Subcutaneous abdominal adipose tissue (tissue), 5 donors: ENCODE measurements around the gene SLC7A10.

Source experiments
- H3K27ac ChIP-seq: one replicate; pipeline ENCODE4 v1.7.0; 2013; ENCODE audit warnings: low read depth, mild to moderate bottlenecking, inconsistent platforms, low read length, moderate library complexity
- H3K27me3 ChIP-seq, 5 donors: one replicate each; pipeline ENCODE4 v1.7.0; 2013; ENCODE audit warnings: low read length in 5 of 5, inconsistent platforms in 1 of 5; ENCODE audit not compliant: control insufficient read depth in 5 of 5, insufficient read depth in 4 of 5
- H3K36me3 ChIP-seq, 5 donors: one replicate each; pipeline ENCODE4 v1.7.0; 2013; ENCODE audit warnings: low read length in 5 of 5; ENCODE audit not compliant: control insufficient read depth in 5 of 5, insufficient read depth in 5 of 5
- H3K4me1 ChIP-seq, 5 donors: one replicate each; pipeline ENCODE4 v1.7.0; 2013; ENCODE audit warnings: low read length in 5 of 5, mild to moderate bottlenecking in 3 of 5, moderate library complexity in 1 of 5; ENCODE audit not compliant: control insufficient read depth in 5 of 5, insufficient read depth in 5 of 5
- H3K4me3 ChIP-seq, 5 donors: one replicate each; pipeline ENCODE4 v1.7.0; 2013; ENCODE audit warnings: low read length in 5 of 5, low read depth in 1 of 5
- H3K9ac ChIP-seq, 5 donors: one replicate each; pipeline ENCODE4 v1.7.0; 2013; ENCODE audit warnings: low read length in 5 of 5, mild to moderate bottlenecking in 4 of 5, moderate library complexity in 3 of 5
- H3K9me3 ChIP-seq, 5 donors: one replicate each; pipeline ENCODE4 v1.7.0; 2013; ENCODE audit warnings: low read length in 5 of 5; ENCODE audit not compliant: control insufficient read depth in 5 of 5
- donor health status: healthy.
- donor health status: healthy.
- donor health status: healthy.
- donor health status: healthy.
- donor health status: healthy.

The SLC7A10 gene

DNA sequence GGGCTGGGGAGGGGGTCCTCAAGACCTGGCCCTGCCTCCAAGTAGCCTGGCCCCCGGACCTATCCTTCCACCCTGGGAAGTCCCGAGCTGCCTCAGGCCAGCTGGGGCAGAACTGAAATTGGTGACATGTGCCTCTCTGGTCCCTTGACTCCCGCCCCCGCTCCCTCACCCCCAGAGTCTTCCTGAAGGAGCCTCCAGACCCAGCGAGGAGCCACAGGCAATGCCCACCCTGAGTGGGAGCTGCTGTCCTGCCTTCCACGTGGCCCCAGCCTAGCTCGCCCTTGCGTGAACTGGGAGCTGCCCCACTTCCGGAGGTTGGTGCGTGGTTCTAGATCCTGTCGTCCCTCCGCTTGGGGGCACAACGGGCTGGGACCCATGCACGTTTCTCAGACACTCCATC, 42.1 kb upstream of the SLC7A10 start:
- H3K9me3 ChIP-seq, result no peaks in the 10 kb centered on the region
- H3K4me3 ChIP-seq, result no peak overlapping the region
- H3K9ac ChIP-seq, result peak overlapping the region in 2 of 5 donors; percentile 43 to 52
- peaks cover 0 to 25% (median 13%) of the 10 kb centered on the region in 5 donors for H3K4me1 ChIP-seq
- H3K27me3 ChIP-seq, result no peaks in the 10 kb centered on the region
- no peak overlapping the region for H3K27ac ChIP-seq
- H3K36me3 ChIP-seq, result no peaks in the 10 kb centered on the region

DNA sequence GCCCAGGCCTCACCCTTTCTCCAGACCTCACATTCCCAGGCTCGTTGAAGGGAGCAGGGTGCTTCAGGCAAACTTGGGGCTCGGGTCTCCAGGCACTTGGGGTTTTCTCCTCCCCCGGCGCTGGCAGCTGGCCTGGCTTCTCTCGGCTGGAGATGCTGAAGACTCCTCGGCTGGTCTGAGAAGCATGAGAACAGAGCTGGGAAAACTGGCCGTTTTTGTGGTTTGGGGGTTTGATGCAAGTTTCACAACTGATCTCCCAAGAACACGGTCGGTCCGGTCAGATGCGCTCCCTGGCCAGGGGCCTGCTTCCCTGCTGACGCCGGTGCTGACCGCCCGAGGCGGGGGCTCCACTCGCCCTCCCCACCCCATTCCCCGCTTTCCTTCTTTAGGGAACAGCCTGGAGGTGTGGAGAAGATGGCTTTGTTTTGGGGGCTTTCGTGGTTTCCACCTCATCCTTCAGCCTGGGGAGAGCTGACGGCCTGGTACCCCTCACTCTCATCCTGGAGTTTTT, 41.4 kb upstream of the SLC7A10 start:
- Histone ChIP-seq H3K4me3 (no peak overlapping the region), H3K27ac (no peak overlapping the region), H3K27me3 (no peaks in the 10 kb centered on the region), H3K4me1 (peaks cover 0 to 25% (median 13%) of the 10 kb centered on the region in 5 donors), H3K9me3 (no peaks in the 10 kb centered on the region), H3K9ac (no peak overlapping the region), H3K36me3 (no peaks in the 10 kb centered on the region)

DNA sequence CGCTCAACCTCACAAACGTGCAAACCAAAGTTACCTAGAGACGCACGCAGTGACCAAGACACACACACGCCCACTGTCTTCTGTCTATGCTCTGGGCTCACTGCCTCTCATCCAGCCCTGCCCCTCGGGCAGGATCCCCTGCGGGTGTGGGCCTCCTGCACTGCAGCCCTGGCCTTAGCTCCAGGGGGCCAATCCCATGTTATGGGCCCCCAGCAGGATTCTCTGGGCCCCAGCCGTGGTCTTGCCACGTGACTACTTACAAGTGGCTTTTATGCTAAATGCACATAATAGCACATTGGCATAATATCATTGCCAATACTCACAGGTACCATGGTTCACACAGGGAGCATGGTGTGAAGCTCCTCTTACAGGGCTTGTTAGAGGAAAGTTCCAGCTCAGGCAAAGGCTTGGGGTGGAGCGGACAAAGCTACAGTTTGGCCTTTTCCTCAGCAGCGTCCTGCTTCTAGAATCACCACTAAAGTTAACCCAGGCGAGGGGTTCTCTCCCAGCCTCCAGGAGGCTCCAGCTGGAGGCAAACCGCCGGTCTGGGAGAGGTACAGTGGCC, 39.3 kb upstream of the SLC7A10 start:
- Histone ChIP-seq H3K9me3 (no peaks in the 10 kb centered on the region), H3K9ac (no peak overlapping the region), H3K36me3 (no peaks in the 10 kb centered on the region), H3K4me3 (no peak overlapping the region), H3K27ac (no peak overlapping the region), H3K27me3 (no peaks in the 10 kb centered on the region), H3K4me1 (peaks cover 0 to 45% (median 26%) of the 10 kb centered on the region in 5 donors)

DNA sequence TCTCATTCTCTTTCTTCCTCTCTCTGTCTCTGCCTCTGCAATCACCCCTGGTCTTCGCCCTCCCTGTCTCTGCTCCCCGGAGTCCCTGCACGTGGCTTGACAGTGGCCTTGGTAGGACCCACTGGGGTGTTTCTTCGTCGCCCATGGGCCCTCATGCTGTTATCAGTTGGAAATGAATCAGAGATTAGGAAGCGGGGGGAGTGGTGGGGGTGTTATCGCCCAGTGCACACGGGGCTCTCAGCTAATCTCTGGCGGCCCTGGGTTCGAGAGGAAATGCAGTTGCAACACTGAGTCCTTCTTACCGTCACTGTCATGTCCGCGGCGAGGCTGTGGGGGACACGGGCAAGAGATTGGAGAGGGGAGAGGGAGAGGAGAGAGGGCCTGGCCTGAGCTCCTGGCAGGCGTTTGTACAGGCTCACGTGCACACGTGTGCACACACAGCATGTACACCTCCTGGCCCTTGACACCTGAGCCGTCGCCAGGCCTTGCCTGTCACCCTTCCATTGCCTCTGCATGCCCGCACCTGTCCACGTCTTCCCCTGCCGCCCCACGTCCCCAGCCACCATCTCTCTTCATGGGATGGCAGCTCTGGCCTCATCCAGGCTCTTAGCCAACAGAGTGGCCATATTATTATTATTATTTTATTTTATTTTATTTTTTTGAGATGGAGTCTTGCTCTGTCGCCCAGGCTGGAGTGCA, 37.8 kb upstream of the SLC7A10 start:
- H3K9ac ChIP-seq, result no peak overlapping the region
- H3K9me3 ChIP-seq, result peaks cover 0 to 3% (median 0%) of the 10 kb centered on the region in 5 donors
- peaks cover 0 to 38% (median 22%) of the 10 kb centered on the region in 5 donors for H3K4me1 ChIP-seq
- no peak overlapping the region for H3K27ac ChIP-seq
- no peaks in the 10 kb centered on the region for H3K36me3 ChIP-seq
- H3K4me3 ChIP-seq, result no peak overlapping the region
- H3K27me3 ChIP-seq, result no peaks in the 10 kb centered on the region

DNA sequence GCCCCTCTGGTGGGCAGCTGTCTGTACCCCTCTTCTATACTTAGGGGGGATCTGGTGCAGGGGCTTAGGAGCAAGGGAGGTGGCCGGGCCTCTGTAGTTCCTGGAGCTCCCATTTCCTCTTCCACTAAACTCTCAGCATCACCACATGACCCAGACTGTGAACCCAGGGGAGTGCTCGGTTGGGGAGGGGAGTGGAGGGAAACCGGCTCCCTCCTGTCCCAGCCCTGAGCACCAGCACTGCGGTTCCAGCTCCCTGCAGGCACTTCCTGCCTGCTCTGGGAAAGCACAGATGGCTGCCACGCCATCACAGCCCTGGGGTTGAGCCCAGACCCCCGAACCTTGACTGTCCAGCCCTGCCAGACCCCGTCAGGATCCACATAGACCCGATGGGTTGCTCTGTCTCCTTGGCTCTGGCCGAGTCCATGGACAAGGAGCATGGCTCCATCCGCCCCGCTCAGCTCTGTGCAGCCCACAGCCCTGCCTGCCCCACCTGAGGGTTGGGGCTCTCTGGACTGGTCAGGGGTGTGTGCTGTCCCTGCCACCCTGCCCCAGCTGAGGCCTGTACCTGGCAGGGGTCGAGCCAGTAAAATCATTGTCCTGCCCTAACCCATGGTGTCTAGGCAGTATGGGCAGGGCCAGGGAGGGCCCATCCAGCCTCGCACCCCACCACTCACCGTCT, 36.0 kb upstream of the SLC7A10 start:
- no peak overlapping the region for H3K4me3 ChIP-seq
- peaks cover 0 to 23% (median 13%) of the 10 kb centered on the region in 5 donors for H3K4me1 ChIP-seq
- no peaks in the 10 kb centered on the region for H3K36me3 ChIP-seq
- H3K9me3 ChIP-seq, result peaks cover 0 to 12% (median 5%) of the 10 kb centered on the region in 5 donors
- H3K27me3 ChIP-seq, result no peaks in the 10 kb centered on the region
- no peak overlapping the region for H3K27ac ChIP-seq
- no peak overlapping the region for H3K9ac ChIP-seq

DNA sequence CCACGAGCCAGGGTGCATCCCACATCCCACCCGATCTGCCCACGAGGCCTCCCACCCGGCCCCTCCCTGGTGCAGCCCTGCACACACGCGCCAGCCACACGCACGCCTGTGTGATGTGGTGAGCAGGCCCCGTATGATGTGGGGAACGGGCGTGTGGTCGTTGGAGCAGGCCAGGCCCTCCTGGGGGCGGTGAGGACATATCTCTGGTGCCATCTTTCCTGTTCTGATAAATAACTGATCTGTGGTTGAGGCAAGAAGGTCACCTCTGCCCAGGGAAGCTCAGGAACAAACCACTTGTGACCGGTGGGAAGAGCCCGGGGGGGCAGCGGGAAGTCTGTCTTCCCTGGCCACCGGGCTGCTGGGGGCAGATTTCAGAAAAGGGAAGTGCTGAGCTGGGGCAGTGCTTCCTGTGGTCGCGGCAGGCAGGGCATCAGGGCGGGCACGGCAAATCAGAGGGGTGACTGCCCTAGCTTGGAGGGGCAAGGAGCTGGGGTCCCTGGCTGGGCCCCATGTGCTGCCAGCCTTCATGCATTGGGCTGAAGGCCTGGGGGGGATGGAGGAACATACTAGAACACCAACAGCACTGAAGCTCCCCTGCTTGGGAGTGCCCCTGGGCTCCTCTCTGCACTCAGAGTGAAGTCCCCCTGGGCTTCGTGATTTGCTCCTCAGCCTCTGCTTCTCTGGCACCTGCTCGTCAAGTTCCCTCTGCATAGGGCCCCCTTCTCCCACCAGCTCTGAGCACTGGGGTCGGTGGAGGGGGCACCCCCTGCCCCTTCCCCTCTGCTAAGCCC, 35.2 kb upstream of the SLC7A10 start:
- Histone ChIP-seq H3K9me3 (peaks cover 0 to 12% (median 5%) of the 10 kb centered on the region in 5 donors), H3K36me3 (no peaks in the 10 kb centered on the region), H3K9ac (no peak overlapping the region), H3K27ac (no peak overlapping the region), H3K4me3 (no peak overlapping the region), H3K27me3 (no peaks in the 10 kb centered on the region), H3K4me1 (peaks cover 0 to 23% (median 13%) of the 10 kb centered on the region in 5 donors)

DNA sequence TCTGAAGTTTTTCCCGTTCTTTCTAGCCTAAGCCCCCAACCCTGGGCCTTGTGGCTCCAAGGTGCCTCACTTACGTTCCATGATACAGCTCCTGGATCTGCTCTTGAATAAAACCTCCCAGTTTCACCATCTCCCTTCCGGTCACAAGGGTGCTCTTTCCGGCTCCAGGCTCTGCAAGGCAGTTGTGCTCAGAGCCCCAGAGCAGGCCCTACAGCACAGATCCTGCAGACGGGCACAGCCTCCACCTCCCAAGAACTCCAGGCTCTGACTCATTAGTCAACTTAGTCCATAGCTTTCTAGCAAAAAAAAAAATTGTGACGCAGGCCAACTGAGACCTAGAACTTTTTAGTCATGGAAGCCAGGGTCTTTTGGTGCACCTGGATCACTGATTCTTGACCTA, 33.9 kb upstream of the SLC7A10 start:
- no peak overlapping the region for H3K27ac ChIP-seq
- H3K9ac ChIP-seq, result no peak overlapping the region
- H3K4me3 ChIP-seq, result no peak overlapping the region
- no peaks in the 10 kb centered on the region for H3K36me3 ChIP-seq
- peaks cover 0 to 12% (median 5%) of the 10 kb centered on the region in 5 donors for H3K9me3 ChIP-seq
- H3K27me3 ChIP-seq, result no peaks in the 10 kb centered on the region
- peaks cover 0 to 27% (median 14%) of the 10 kb centered on the region in 5 donors for H3K4me1 ChIP-seq

- H3K9me3 ChIP-seq, result peaks cover 0 to 12% (median 5%) of the 10 kb centered on the region in 5 donors
- H3K27ac ChIP-seq, result no peak overlapping the region
- H3K9ac ChIP-seq, result no peak overlapping the region
- H3K4me3 ChIP-seq, result no peak overlapping the region
- peaks cover 1 to 41% (median 22%) of the 10 kb centered on the region in 5 donors for H3K4me1 ChIP-seq
- H3K27me3 ChIP-seq, result peaks cover 0 to 2% (median 0%) of the 10 kb centered on the region in 5 donors
- no peaks in the 10 kb centered on the region for H3K36me3 ChIP-seq
These were observed 32.2 kb upstream of the SLC7A10 start for GRCh38 chr19:33257828-33258227.

GRCh38 chr19:33256261-33256660, 30.6 kb upstream of the SLC7A10 start:
- Histone ChIP-seq H3K27me3 (peaks cover 0 to 6% (median 0%) of the 10 kb centered on the region in 5 donors), H3K9me3 (peaks cover 0 to 12% (median 5%) of the 10 kb centered on the region in 5 donors), H3K4me3 (no peak overlapping the region), H3K36me3 (no peaks in the 10 kb centered on the region), H3K9ac (no peak overlapping the region), H3K4me1 (peaks cover 1 to 41% (median 23%) of the 10 kb centered on the region in 5 donors), H3K27ac (no peak overlapping the region)
